Measurements from ENCODE around the gene FAM217A. TPM values are rescaled to one million over a fixed set of nuclear protein-coding genes. Genes with fewer than 3 reads are reported as not detected.
A peak's percentile ranks its signal among the peaks of the same experiment; 100 is the strongest.

FAM217A gene
- polyA plus RNA-seq, 3 donors: not detected

DNA sequence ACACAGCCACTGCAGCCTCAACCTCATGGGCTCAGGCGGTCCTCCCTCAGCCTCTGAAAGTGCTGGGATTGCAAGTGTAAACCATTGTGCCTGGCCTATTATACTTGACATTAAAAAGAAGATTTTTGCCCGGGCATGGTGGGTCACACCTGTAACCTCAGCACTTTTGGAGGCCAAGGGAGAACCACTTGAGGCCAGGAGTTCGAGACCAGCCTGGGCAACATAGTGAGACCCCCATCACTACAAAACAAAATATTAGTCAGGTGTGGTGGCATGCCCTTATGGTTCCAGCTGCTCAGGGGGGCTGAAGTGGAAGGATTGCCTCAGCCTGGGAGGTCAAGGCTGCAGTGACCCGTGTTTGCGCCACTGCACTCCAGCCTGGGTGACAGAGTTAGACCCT is 42.4 kb downstream of the FAM217A start:
- Histone ChIP-seq H3K9me3 (replicated peaks in 1 of 2; ENCODE audit: control insufficient read depth in 1 of 2, insufficient read depth in 1 of 2, low read length in 2 of 2) (no peaks in the 10 kb centered on the region), H3K4me2 (replicated peaks; ENCODE audit: extremely low read depth, low read length, poor library complexity, severe bottlenecking) (no peak overlapping the region), H4K20me1 (ENCODE audit: insufficient read depth, low read length) (peaks cover 95% of the 10 kb centered on the region), H3K36me3 (replicated peaks in 1 of 2; ENCODE audit: control insufficient read depth in 1 of 2, insufficient read depth in 2 of 2, low read length in 2 of 2) (peaks cover 70 to 90% of the 10 kb centered on the region in 2 donors), H3K27ac (ENCODE audit: low read depth in 1 of 2, low read length in 2 of 2) (no peak overlapping the region), H3K27me3 (ENCODE audit: control insufficient read depth in 2 of 2, insufficient read depth in 2 of 2, low read length in 2 of 2) (no peaks in the 10 kb centered on the region), H3K4me1 (ENCODE audit: control insufficient read depth in 1 of 2, insufficient read depth in 2 of 2, low read length in 2 of 2) (no peaks in the 10 kb centered on the region), H3K79me2 (ENCODE audit: insufficient read depth, low read length) (peaks cover 86% of the 10 kb centered on the region), H2AFZ (ENCODE audit: insufficient read depth, low read depth, low read length, poor library complexity, severe bottlenecking) (no peak overlapping the region), H3K9ac (ENCODE audit: insufficient read depth, low read length, poor library complexity, severe bottlenecking) (no peak overlapping the region), H3K4me3 (replicated peaks in 1 of 3; ENCODE audit: low read depth in 2 of 3, low read length in 3 of 3) (no peak overlapping the region)
- Mint-ChIP-seq H3K36me3 (peaks cover 67 to 83% of the 10 kb centered on the region in 2 donors), H3K4me1 (peaks cover 8% of the 10 kb centered on the region), H3K27ac (peak overlapping the region in 5 of 7 donors; percentile 21 to 61 (median 37)), H3K4me3 (no peak overlapping the region), H3K27me3 (ENCODE audit: low read depth in 3 of 3) (no peaks in the 10 kb centered on the region), H3K9me3 (no peaks in the 10 kb centered on the region)
- WGBS (ENCODE audit: insufficient coverage): 100% methylated on average over 3 of the region's 5 CpGs
- intact Hi-C loops (cut with micrococcal nuclease): no loop called here
- TF ChIP-seq, protein P1, sequence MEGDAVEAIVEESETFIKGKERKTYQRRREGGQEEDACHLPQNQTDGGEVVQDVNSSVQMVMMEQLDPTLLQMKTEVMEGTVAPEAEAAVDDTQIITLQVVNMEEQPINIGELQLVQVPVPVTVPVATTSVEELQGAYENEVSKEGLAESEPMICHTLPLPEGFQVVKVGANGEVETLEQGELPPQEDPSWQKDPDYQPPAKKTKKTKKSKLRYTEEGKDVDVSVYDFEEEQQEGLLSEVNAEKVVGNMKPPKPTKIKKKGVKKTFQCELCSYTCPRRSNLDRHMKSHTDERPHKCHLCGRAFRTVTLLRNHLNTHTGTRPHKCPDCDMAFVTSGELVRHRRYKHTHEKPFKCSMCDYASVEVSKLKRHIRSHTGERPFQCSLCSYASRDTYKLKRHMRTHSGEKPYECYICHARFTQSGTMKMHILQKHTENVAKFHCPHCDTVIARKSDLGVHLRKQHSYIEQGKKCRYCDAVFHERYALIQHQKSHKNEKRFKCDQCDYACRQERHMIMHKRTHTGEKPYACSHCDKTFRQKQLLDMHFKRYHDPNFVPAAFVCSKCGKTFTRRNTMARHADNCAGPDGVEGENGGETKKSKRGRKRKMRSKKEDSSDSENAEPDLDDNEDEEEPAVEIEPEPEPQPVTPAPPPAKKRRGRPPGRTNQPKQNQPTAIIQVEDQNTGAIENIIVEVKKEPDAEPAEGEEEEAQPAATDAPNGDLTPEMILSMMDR (IDR thresholded peaks at IDR 0.05): no peak
- no peak for DNase-seq

DNA sequence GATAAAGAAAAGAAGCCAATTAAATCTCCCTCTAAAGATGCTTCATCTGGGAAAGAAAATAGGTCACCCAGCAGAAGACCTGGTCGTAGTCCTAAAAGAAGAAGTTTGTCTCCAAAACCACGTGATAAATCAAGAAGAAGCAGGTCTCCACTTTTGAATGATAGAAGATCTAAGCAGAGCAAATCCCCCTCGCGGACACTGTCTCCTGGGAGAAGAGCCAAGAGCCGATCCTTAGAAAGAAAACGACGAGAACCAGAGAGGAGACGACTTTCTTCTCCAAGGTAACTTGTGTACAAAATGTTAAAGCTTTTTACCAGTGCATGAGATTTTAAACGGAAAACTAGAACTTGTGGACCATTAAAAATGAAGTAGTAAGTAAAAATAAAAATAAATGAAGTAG is 46.5 kb downstream of the FAM217A start:
- H3K4me3 Mint-ChIP-seq: no peak overlapping the region
- H3K36me3 ChIP-seq (replicated peaks in 1 of 2; ENCODE audit: control insufficient read depth in 1 of 2, insufficient read depth in 2 of 2, low read length in 2 of 2): peaks cover 41 to 71% of the 10 kb centered on the region in 2 donors
- H3K4me2 ChIP-seq (replicated peaks; ENCODE audit: extremely low read depth, low read length, poor library complexity, severe bottlenecking): no peak overlapping the region
- H3K4me1 Mint-ChIP-seq: peaks cover 33% of the 10 kb centered on the region
- H3K9ac ChIP-seq (ENCODE audit: insufficient read depth, low read length, poor library complexity, severe bottlenecking): no peak overlapping the region
- H3K4me1 ChIP-seq (ENCODE audit: control insufficient read depth in 1 of 2, insufficient read depth in 2 of 2, low read length in 2 of 2): peaks cover 3 to 16% of the 10 kb centered on the region in 2 donors
- 82% methylated on average over 8 of the region's 9 CpGs for WGBS (ENCODE audit: insufficient coverage)
- H3K27me3 ChIP-seq (ENCODE audit: control insufficient read depth in 2 of 2, insufficient read depth in 2 of 2, low read length in 2 of 2): no peaks in the 10 kb centered on the region
- H3K27ac ChIP-seq (ENCODE audit: low read depth in 1 of 2, low read length in 2 of 2): no peak overlapping the region
- no peak overlapping the region for H2AFZ ChIP-seq (ENCODE audit: insufficient read depth, low read depth, low read length, poor library complexity, severe bottlenecking)
- no peak for DNase-seq
- no peaks in the 10 kb centered on the region for H3K27me3 Mint-ChIP-seq (ENCODE audit: low read depth in 3 of 3)
- peaks cover 100% of the 10 kb centered on the region for H3K79me2 ChIP-seq (ENCODE audit: insufficient read depth, low read length)
- peak overlapping the region in 2 of 7 donors; percentile 44 to 72 for H3K27ac Mint-ChIP-seq
- peaks cover 51 to 72% of the 10 kb centered on the region in 2 donors for H3K36me3 Mint-ChIP-seq
- peaks cover 0 to 4% (median 0%) of the 10 kb centered on the region in 7 donors for H3K9me3 Mint-ChIP-seq
- no peaks in the 10 kb centered on the region for H3K9me3 ChIP-seq (replicated peaks in 1 of 2; ENCODE audit: control insufficient read depth in 1 of 2, insufficient read depth in 1 of 2, low read length in 2 of 2)
- TF ChIP-seq, protein P1 (IDR thresholded peaks at IDR 0.05): no peak
- no peak overlapping the region for H3K4me3 ChIP-seq (replicated peaks in 1 of 3; ENCODE audit: low read depth in 2 of 3, low read length in 3 of 3)
- intact Hi-C loops (cut with micrococcal nuclease): no loop called here
- peaks cover 99% of the 10 kb centered on the region for H4K20me1 ChIP-seq (ENCODE audit: insufficient read depth, low read length)

Data from CD14-positive monocyte (primary cell).